Common myeloid progenitor, CD34-positive (primary cell): ENCODE data around the gene UNC45A.

Experiments
- CTCF ChIA-PET: fragments of 350-600 bp; sonication (Branson Sonifier 250); formaldehyde crosslinking; loops from one replicate; lab custom pipeline; 2021; ENCODE audit warnings: antibody characterized with exemption; lab: Charles Lee
- POLR2A ChIA-PET: fragments of 350-600 bp; sonication (Branson Sonifier 250); formaldehyde crosslinking; loops from one replicate; lab custom pipeline; 2021; ENCODE audit warnings: antibody characterized with exemption; lab: Charles Lee
- DNase-seq, 3 donors: peaks; one replicate each; pipeline versions ENCODE4 v3.0.0 to v3.0.0-alpha.2; 2013
- H3K27ac ChIP-seq, 2 experiments: 1 replicate in 1 of 2; 2 replicates in 1 of 2; pipeline ENCODE4 v1.7.0; 2013; ENCODE audit warnings: inconsistent platforms in 2 of 2, low read length in 2 of 2, mild to moderate bottlenecking in 2 of 2, low read depth in 1 of 2, moderate library complexity in 1 of 2; ENCODE audit not compliant: severe bottlenecking in 2 of 2, insufficient read depth in 1 of 2, poor library complexity in 1 of 2
- H3K27me3 ChIP-seq, 5 experiments: replicated peaks in 2 of 5; 1 replicate in 3 of 5; 2 replicates in 2 of 5; pipeline versions ENCODE4 v1.6.1 to v1.7.0; 2013; ENCODE audit warnings: low read length in 4 of 5, mild to moderate bottlenecking in 2 of 5, moderate library complexity in 2 of 5, inconsistent platforms in 1 of 5; ENCODE audit not compliant: insufficient read depth in 5 of 5, control insufficient read depth in 4 of 5
- H3K36me3 ChIP-seq, 4 experiments: 1 replicate in 2 of 4; 2 replicates in 2 of 4; pipeline versions ENCODE4 v1.6.1 to v1.7.0; 2013; ENCODE audit warnings: low read length in 3 of 4, control low read depth in 1 of 4, mild to moderate bottlenecking in 1 of 4; ENCODE audit not compliant: control insufficient read depth in 4 of 4, insufficient read depth in 4 of 4
- H3K4me1 ChIP-seq, 4 experiments: 1 replicate in 3 of 4; 2 replicates in 1 of 4; pipeline versions ENCODE4 v1.6.1 to v1.7.1; 2013; ENCODE audit warnings: low read length in 3 of 4, mild to moderate bottlenecking in 3 of 4, control low read depth in 1 of 4, inconsistent platforms in 1 of 4, moderate library complexity in 1 of 4; ENCODE audit not compliant: control insufficient read depth in 4 of 4, insufficient read depth in 4 of 4; ENCODE audit errors: control extremely low read depth in 1 of 4
- H3K4me3 ChIP-seq, 7 experiments: 1 replicate in 4 of 7; 2 replicates in 3 of 7; pipeline versions ENCODE4 v1.5.1 to v1.7.0; 2013; ENCODE audit warnings: mild to moderate bottlenecking in 7 of 7, low read length in 6 of 7, moderate library complexity in 6 of 7, inconsistent platforms in 2 of 7, low read depth in 2 of 7, control low read depth in 1 of 7; ENCODE audit not compliant: insufficient read depth in 4 of 7, control insufficient read depth in 1 of 7; ENCODE audit errors: extremely low read depth in 1 of 7
- H3K9me3 ChIP-seq, 5 experiments: 1 replicate in 4 of 5; 2 replicates in 1 of 5; pipeline versions ENCODE4 v1.6.1 to v1.7.1; 2013; ENCODE audit warnings: low read length in 4 of 5, mild to moderate bottlenecking in 2 of 5, inconsistent platforms in 1 of 5, low read depth in 1 of 5, moderate library complexity in 1 of 5; ENCODE audit not compliant: control insufficient read depth in 4 of 5, insufficient read depth in 2 of 5; ENCODE audit errors: control extremely low read depth in 1 of 5
- WGBS: methylation state at CpG from one replicate; pipeline ENCODE4 v1.1.5; 2013; ENCODE audit not compliant: insufficient coverage; 5-methylcytosine and 5-hydroxymethylcytosine counted together

Gene UNC45A

DNA sequence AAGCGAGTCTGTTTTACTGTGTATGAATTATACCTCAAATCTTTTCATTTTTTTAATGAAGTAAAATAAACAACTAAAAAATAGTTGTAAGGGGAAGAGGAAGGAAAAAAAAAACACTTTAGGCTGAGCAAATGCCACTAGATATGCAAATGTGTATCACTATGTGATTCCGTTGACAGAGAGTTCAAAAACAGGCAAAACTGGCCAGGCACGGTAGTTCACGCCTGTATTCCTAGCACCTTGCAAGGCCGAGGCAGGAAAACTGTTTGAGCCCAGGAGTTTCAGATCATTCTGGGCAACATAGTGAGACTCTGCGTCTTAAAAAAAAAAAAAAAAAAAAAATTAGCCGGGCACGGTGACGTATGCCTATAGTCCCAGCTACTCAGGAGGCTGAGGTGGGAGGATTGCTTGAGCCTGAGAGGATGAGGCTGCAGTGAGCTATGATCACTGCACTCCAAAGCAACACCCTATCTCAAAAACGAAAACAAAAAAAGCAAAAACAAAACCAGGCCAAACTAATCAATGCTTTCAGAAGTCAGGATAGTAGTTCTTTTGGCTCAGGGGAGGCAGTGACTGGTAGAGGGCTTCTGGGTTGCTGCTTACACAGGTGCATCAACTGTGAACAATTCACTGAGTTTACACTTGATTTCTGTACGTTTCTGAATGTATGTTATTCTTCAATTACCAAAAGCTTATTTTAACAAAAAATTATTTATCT is 51.9 kb downstream of the UNC45A start:
- WGBS, result 95% methylated on average over 4 of the region's 11 CpGs
- Histone ChIP-seq H3K4me3 (no peak overlapping the region), H3K27me3 (no peaks in the 10 kb centered on the region), H3K36me3 (peaks cover 5 to 25% (median 13%) of the 10 kb centered on the region in 4 experiments), H3K9me3 (no peaks in the 10 kb centered on the region), H3K27ac (no peak overlapping the region), H3K4me1 (peaks cover 10 to 35% (median 25%) of the 10 kb centered on the region in 4 experiments)
- ChIA-PET CTCF (interaction anchor here (1.2 to 1.4 kb wide), 3 partner anchors 16 to 56 kb away, joined by 3 to 4 read pairs (median 3); no protein-coding TSS in a partner anchor), POLR2A (interaction anchor here (0.6 kb wide), 1 partner anchor 11 kb away, joined by 3 read pairs; no protein-coding TSS in a partner anchor)
- no peak for DNase-seq

DNA sequence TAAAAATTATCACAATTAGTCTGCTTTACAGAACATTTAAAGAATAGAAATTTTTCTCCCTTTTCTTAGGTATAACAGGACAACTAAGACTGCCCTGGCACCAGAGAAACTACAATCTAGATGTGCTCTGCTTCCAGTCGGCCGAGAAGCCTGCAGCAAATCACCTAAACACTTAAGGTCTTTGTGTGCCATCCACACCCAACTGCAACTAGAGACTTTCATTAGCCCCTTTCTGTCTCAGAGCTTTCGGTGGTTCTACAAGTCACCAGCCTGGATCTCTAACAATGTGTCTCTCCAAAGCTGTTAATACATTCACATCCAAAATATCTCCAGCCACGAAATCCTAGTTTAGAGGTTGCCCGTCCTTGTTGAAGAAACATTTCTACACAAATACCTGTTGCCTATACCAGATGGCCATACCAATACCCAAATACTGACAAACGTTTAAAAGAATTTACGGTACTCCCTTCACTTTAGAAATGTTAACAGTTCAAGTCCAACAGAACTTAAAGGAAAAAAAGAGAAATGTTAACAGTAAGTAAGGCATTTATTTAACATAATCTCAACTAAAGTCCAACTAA is 52.6 kb downstream of the UNC45A start:
- H3K27me3 ChIP-seq, result no peaks in the 10 kb centered on the region
- 88% methylated on average over 1 of the region's 7 CpGs for whole genome bisulfite sequencing
- DNase-seq, result no peak
- H3K36me3 ChIP-seq, result peaks cover 5 to 19% (median 11%) of the 10 kb centered on the region in 4 experiments
- H3K27ac ChIP-seq, result peak overlapping the region in 1 of 2 experiments; percentile 27
- CTCF ChIA-PET, result interaction anchor here (1.0 to 1.4 kb wide), 4 partner anchors 17 to 57 kb away, joined by 3 to 7 read pairs (median 4); no protein-coding TSS in a partner anchor
- H3K9me3 ChIP-seq, result no peaks in the 10 kb centered on the region
- peak overlapping the region in 2 of 7 experiments; percentile 59 to 63 for H3K4me3 ChIP-seq
- POLR2A ChIA-PET, result interaction anchor here (0.6 kb wide), 1 partner anchor 10 kb away, joined by 3 read pairs; no protein-coding TSS in a partner anchor
- H3K4me1 ChIP-seq, result peaks cover 10 to 40% (median 24%) of the 10 kb centered on the region in 4 experiments

DNA sequence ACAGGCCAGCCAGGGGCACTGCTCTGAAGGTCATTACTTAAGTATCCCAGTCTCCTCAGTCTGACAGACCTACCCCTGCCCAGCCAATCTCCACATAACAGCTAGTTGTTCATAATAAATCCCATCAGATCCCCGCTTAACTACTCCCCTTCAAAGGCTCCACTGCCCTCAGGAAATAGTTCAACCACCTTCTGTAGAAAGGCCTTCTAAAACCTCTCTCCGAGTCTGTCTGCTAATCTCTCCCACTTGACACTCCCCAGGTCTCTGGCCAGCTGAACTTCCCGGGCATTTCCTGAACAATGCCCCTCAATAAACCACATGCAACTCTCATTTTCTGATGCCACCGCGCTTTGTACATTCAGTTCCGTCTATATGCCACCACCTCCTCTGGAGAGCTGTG is 53.2 kb downstream of the UNC45A start:
- Histone ChIP-seq H3K4me1 (peaks cover 11 to 46% (median 26%) of the 10 kb centered on the region in 4 experiments), H3K9me3 (no peaks in the 10 kb centered on the region), H3K36me3 (peaks cover 3 to 12% (median 8%) of the 10 kb centered on the region in 4 experiments), H3K27me3 (no peaks in the 10 kb centered on the region), H3K4me3 (peak overlapping the region in 5 of 7 experiments; percentile 8 to 63 (median 26)), H3K27ac (peak overlapping the region in 1 of 2 experiments; percentile 27)
- peak in 2 of 3 donors; percentile 22 to 53 for DNase-seq
- 12% methylated on average over 6 of the region's 6 CpGs for WGBS
- CTCF ChIA-PET, result interaction anchor here (1.0 to 1.8 kb wide), 3 partner anchors 32 to 60 kb away, joined by 4 to 7 read pairs (median 5); no protein-coding TSS in a partner anchor
- POLR2A ChIA-PET, result no interaction called here

DNA sequence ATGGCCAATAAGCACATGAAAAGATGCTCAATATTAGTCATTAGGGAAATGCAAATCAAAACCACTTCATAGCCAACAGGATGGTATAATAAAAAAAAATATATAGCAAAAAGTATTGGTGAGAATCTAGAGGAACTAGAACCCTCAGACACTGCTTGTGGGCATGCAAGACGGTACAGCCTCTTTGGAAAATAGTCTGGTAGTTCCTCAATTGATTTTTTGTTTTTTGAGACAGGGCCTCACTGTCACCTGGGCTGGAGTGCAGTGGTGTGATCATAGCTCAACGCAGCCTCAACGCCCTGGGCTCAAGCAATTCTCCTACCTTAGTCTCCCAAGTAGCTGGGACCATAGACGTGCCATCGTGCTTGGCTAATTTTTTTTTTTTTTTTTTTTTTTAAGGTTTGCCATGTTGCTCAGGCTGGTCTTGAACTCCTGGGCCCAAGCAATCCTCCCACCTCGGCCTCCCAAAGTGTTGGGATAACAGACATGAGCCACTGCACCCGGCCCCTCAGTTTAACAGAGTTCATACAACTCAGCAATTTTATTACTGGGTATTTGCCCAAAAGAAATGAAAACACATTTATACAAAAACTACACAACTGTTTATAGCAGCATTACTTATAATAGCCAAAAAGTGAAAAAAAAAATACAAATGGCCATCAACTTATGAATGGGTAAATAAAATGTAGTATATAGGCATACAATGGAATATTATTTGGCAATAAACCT is 54.1 kb downstream of the UNC45A start:
- ChIA-PET POLR2A (interaction anchor here (0.7 kb wide), 1 partner anchor 22 kb away, joined by 8 read pairs; no protein-coding TSS in a partner anchor), CTCF (interaction anchor here (1.8 kb wide), 1 partner anchor 59 kb away, joined by 5 read pairs; no protein-coding TSS in a partner anchor)
- peaks cover 13 to 49% (median 28%) of the 10 kb centered on the region in 4 experiments for H3K4me1 ChIP-seq
- peaks cover 0 to 4% (median 1%) of the 10 kb centered on the region in 4 experiments for H3K36me3 ChIP-seq
- no peaks in the 10 kb centered on the region for H3K9me3 ChIP-seq
- H3K4me3 ChIP-seq, result peak overlapping the region in 3 of 7 experiments; percentile 4 to 63 (median 15)
- DNase-seq, result peak in 2 of 3 donors; percentile 48 to 69
- no peak overlapping the region for H3K27ac ChIP-seq
- no peaks in the 10 kb centered on the region for H3K27me3 ChIP-seq
- 67% methylated on average over 3 of the region's 7 CpGs for WGBS

DNA sequence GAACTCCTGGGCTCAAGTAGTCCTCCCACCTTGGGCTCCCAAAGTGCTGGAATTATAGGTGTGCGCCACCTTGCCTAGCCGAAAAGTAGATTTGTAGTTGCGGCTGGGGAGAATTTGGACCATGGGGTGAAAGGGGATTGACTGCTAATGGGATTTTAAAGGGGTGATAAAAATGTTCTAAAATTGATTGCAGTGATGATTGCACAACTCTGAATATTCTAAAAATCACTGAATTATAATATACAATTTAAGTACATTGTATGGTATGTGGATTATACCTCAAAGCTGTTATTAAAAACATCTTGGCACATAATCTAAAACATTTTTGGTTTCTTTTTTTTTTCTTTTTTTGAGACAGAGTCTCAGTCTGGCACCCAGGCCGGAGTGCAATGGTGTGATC is 55.4 kb downstream of the UNC45A start:
- ChIA-PET POLR2A (no interaction called here), CTCF (no interaction called here)
- DNase-seq, result no peak
- WGBS, result 100% methylated on average over 2 of the region's 4 CpGs
- H3K27ac ChIP-seq, result no peak overlapping the region
- no peaks in the 10 kb centered on the region for H3K9me3 ChIP-seq
- H3K36me3 ChIP-seq, result no peaks in the 10 kb centered on the region
- no peak overlapping the region for H3K4me3 ChIP-seq
- no peaks in the 10 kb centered on the region for H3K27me3 ChIP-seq
- H3K4me1 ChIP-seq, result peaks cover 20 to 55% (median 33%) of the 10 kb centered on the region in 4 experiments

DNA sequence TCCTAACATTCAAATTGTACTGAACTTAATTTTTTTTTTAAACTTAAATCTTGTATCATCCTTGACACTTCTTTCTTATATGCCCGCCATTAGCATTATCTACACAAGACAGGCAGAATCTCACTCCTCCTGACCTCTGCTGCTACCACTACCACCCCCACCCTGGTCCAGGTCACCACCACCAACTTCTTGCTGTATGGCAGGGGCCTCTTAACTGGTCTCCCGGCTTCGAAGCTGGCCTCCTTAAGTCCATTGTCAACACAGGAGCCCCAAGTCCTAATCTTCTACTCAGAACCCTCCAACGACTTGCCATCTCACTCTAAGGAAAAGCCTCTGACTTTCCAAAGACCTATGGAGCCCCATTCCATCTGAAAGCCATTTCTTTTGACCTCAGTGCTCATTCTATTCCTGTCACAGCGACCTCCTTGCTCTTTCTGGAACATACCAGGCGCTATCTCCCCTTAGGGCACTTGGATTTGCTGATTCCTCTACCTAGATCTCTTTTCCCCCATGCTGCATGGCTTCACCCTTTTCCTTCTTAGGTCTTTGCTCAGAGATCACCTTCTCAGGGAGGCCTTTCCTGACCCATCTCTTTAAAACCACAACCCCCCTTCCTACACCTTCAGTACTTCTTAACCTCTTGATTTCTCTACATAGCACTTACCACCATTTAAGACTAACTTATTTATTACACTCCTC is 56.7 kb downstream of the UNC45A start:
- Histone ChIP-seq H3K36me3 (no peaks in the 10 kb centered on the region), H3K27me3 (no peaks in the 10 kb centered on the region), H3K9me3 (no peaks in the 10 kb centered on the region), H3K27ac (peak overlapping the region in 1 of 2 experiments; percentile 26), H3K4me1 (peaks cover 20 to 58% (median 34%) of the 10 kb centered on the region in 4 experiments), H3K4me3 (no peak overlapping the region)
- DNase-seq, result no peak
- ChIA-PET POLR2A (no interaction called here), CTCF (no interaction called here)
- 97% methylated on average over 6 of the region's 6 CpGs for WGBS
